Measurements from ENCODE around the gene ARSA. TPM values are rescaled to one million over a fixed set of nuclear protein-coding genes. Genes with fewer than 3 reads are reported as not detected.

Gene ARSA
- total and polyA plus RNA-seq, 4 donors: 6.8 to 28.0 (median 15.8) TPM

- peaks cover 10 to 23% (median 15%) of the 10 kb centered on the region in 4 donors for H3K4me1 ChIP-seq (ENCODE audit: control insufficient read depth in 4 of 4, insufficient read depth in 4 of 4, low read length in 3 of 4)
- no peak for TF ChIP-seq GABPA (IDR thresholded peaks at IDR 0.05 in 1 of 2, conservative IDR thresholded peaks at IDR 0.05 in 1 of 2)
- no peak for TF ChIP-seq HNF4G (IDR thresholded peaks at IDR 0.05)
- TF ChIP-seq RXRA (IDR thresholded peaks at IDR 0.05): no peak
- no peak for TF ChIP-seq ZBTB33 (IDR thresholded peaks at IDR 0.05)
- TF ChIP-seq CTCF (IDR thresholded peaks at IDR 0.05; ENCODE audit: low read depth, low read length, missing input control): no peak
- no peak for TF ChIP-seq EGR1 (IDR thresholded peaks at IDR 0.05; ENCODE audit: low read depth in 2 of 2)
- TF ChIP-seq YY1 (IDR thresholded peaks at IDR 0.05): no peak
- no peak for TF ChIP-seq REST (IDR thresholded peaks at IDR 0.05)
- no peak for TF ChIP-seq RAD21 (IDR thresholded peaks at IDR 0.05)
- TF ChIP-seq FOXA2 (IDR thresholded peaks at IDR 0.05): no peak
- TF ChIP-seq ATF3 (IDR thresholded peaks at IDR 0.05): no peak
- TF ChIP-seq NR2F2 (IDR thresholded peaks at IDR 0.05): no peak
- WGBS: 85% methylated on average over 8 of the region's 8 CpGs
- H3K9me3 ChIP-seq (ENCODE audit: control insufficient read depth in 4 of 4, low read length in 3 of 4): no peaks in the 10 kb centered on the region
- no peak overlapping the region for H3K4me3 ChIP-seq (ENCODE audit: low read depth in 1 of 3, low read length in 3 of 3)
- DNase-seq (ENCODE audit: low spot score): no peak
- H3K27me3 ChIP-seq (ENCODE audit: control insufficient read depth in 4 of 4, insufficient read depth in 4 of 4, low read length in 3 of 4): no peaks in the 10 kb centered on the region
- H3K27ac ChIP-seq (ENCODE audit: low read depth in 1 of 2, low read length in 2 of 2): no peak overlapping the region
- no peak overlapping the region for H3K9ac ChIP-seq (ENCODE audit: low read depth in 1 of 2, low read length in 2 of 2)
- H3K36me3 ChIP-seq (ENCODE audit: control insufficient read depth in 4 of 4, insufficient read depth in 3 of 4, low read depth in 1 of 4, low read length in 3 of 4): peaks cover 0 to 1% (median 0%) of the 10 kb centered on the region in 4 donors
Observed at GRCh38 chr22:50578776-50579310, 49.1 kb downstream of the ARSA start.

- TF ChIP-seq SP1 (IDR thresholded peaks at IDR 0.05) (no peak), MAX (IDR thresholded peaks at IDR 0.05) (no peak), JUND (IDR thresholded peaks at IDR 0.05) (no peak), RAD21 (IDR thresholded peaks at IDR 0.05) (no peak), CTCF (IDR thresholded peaks at IDR 0.05; ENCODE audit: low read depth, low read length, missing input control) (no peak), GABPA (IDR thresholded peaks at IDR 0.05 in 1 of 2, conservative IDR thresholded peaks at IDR 0.05 in 1 of 2) (no peak), RXRA (IDR thresholded peaks at IDR 0.05) (peak; percentile 10 to 55)
- H3K9me3 ChIP-seq (ENCODE audit: control insufficient read depth in 4 of 4, low read length in 3 of 4): no peaks in the 10 kb centered on the region
- H3K27me3 ChIP-seq (ENCODE audit: control insufficient read depth in 4 of 4, insufficient read depth in 4 of 4, low read length in 3 of 4): no peaks in the 10 kb centered on the region
- no peak for DNase-seq (ENCODE audit: low spot score)
- peaks cover 0 to 1% (median 0%) of the 10 kb centered on the region in 4 donors for H3K36me3 ChIP-seq (ENCODE audit: control insufficient read depth in 4 of 4, insufficient read depth in 3 of 4, low read depth in 1 of 4, low read length in 3 of 4)
- no peak within 1 kb of the TSS for H3K4me3 ChIP-seq (ENCODE audit: low read depth in 1 of 3, low read length in 3 of 3)
- no peak within 1 kb of the TSS for H3K9ac ChIP-seq (ENCODE audit: low read depth in 1 of 2, low read length in 2 of 2)
- WGBS: 48% methylated on average over 63 of the region's 63 CpGs
- H3K4me1 ChIP-seq (ENCODE audit: control insufficient read depth in 4 of 4, insufficient read depth in 4 of 4, low read length in 3 of 4): peaks cover 7 to 16% (median 11%) of the 10 kb centered on the region in 4 donors
- no peak within 1 kb of the TSS for H3K27ac ChIP-seq (ENCODE audit: low read depth in 1 of 2, low read length in 2 of 2)
Observed at GRCh38 chr22:50577987-50578775, 49.8 kb downstream of the ARSA start, which contains the start of gene CPT1B. TSS of gene CPT1B (minus strand) at chr22:50578427. CDS start at chr22:50577915, 512 bp downstream.
